Left colon (tissue), 2 donors: Measurements from ENCODE around the gene TOMT. TPM values are rescaled to one million over a fixed set of nuclear protein-coding genes. Genes with fewer than 3 reads are reported as not detected.

ENCODE experiments used
- ATAC-seq: fragments of 200-7000 bp; cut with Tn5 transposase; one replicate; pipeline ENCODE4 v1.9.1; 2020; ENCODE audit warnings: mild to moderate bottlenecking, moderate library complexity
- DNase-seq, 2 donors: peaks; one replicate each; pipeline ENCODE4 v3.0.0-alpha.2; 2020
- intact Hi-C, 2 donors: fragments of 100-400 bp; cut with DNase I in 1 of 2; cut with micrococcal nuclease in 1 of 2; formaldehyde crosslinking; loops; one replicate each; pipeline versions ENCODE4 v1.11.2 to v1.14.0; 2022; cut with DNase I, micrococcal nuclease
- long read RNA-seq: library from polyadenylated mRNA; unstranded; transcript quantifications from one replicate; pipeline ENCODE4 v2.0.0, GENCODE V29; 2021
- total RNA-seq, 2 donors: library from RNA; stranded (reverse); fragmentation: NEBNext Ultra II Directional; extraction: Animal tissue kit (Norgen Biotek cat#: 25700); gene quantifications; one replicate each; pipeline ENCODE4 v1.2.1, GENCODE V29; 2021
- donor health status: DM: no; HTN: no; CAD: no.
- donor health status: DM: yes; HTN: yes; CAD: no.

The TOMT gene, protein sequence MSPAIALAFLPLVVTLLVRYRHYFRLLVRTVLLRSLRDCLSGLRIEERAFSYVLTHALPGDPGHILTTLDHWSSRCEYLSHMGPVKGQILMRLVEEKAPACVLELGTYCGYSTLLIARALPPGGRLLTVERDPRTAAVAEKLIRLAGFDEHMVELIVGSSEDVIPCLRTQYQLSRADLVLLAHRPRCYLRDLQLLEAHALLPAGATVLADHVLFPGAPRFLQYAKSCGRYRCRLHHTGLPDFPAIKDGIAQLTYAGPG
- not detected for total RNA-seq
- long read RNA-seq, result 0 reads

DNA sequence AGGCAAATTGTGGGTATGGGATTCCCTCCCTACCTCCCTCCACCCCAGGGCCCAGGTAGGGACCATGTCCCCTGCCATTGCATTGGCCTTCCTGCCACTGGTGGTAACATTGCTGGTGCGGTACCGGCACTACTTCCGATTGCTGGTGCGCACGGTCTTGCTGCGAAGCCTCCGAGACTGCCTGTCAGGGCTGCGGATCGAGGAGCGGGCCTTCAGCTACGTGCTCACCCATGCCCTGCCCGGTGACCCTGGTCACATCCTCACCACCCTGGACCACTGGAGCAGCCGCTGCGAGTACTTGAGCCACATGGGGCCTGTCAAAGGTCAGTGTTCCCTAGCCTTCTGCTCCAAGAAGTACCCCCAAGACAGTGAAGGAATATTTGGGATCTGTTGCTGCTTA, at the start of gene TOMT:
Gene TOMT, plus strand, starts transcription at position 37 of the 400 bp plus-strand sequence. Its CDS starts 28 bp downstream, at position 65.
- DNase-seq (no peak), ATAC-seq (no peak)
- intact Hi-C loops, result no loop called here

DNA sequence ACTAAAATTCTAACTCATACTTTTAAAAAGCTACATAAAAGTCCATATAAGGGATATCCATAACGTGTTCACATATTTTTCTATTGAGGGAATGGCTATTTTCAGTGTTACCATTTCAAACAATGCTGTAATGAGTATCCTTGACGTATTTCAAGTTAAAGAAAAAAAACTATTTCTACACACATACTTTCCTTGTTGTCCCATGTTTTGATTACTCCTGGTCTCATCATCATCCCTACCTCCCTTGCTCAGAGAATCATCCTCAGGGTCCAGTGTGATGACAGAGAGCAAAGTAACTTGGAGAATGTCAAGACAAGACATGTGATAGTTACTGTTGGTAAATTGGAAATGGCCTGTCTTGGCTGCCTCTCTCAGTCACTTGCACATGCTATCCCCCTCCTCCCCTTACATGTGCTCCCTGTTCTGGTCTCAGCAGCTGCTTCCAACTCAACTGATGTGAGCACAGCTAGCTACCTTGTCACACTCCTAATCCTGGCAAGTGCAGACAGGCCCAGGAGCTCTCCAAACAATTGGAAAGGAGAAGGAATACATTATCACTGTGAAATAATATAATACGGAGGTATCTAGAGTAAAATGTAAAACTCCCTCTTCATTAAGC, 47.2 kb upstream of the TOMT start:
- DNase-seq, result no peak
- intact Hi-C loops, result no loop called here
- ATAC-seq, result no peak

DNA sequence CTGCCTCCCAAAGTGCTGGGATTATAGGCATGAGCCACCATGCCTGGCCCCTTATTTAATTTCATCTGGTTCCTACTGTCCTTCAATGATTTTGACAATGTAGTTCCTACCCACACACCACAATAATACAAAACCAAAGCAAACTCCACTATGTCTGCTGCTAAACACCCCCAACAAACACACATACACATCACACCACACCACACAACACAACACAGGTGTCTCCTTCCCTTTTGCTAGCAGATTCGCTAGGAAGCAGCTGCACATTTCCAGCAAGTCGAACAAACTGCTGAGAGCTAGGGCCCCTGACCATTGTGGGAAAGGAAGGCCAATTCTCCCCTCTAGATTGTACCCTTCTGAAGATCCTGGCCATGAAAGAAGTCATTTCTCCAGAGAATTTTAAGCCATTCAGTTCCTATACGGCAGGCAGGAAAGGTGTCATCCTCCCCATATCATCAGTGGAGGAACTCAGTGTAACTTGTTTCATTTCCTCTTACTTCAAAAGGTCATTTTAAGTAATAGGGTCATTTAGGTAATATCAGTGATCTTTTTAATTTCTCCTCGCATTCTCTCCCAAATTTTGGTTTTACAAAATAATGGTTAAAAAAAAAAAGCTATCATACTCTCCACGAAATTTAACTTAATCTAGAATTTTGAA, 43.9 kb upstream of the TOMT start:
- ATAC-seq (no peak), DNase-seq (no peak)
- intact Hi-C loops, result no loop called here

DNA sequence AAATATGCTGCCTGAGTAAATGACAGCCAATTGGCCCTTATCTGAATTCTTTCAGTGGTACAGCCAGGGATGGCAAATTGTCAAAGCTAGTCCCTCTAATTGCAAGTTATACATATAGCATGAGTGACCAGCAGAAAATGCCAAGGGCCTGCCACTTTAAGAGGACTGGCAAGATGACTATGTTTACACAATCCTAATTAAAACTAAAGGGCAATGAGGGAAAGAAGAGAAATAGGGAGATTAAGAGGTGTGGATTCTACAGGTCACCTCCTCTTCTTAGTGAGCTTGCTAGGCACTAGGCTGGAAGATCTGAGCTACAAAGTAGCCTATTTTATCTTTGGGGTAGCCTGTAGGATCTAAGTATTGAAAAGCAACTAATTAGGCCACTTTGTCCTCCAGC, 38.9 kb upstream of the TOMT start:
- DNase-seq (no peak), ATAC-seq (peak; percentile 77)
- intact Hi-C loops, result no loop called here

DNA sequence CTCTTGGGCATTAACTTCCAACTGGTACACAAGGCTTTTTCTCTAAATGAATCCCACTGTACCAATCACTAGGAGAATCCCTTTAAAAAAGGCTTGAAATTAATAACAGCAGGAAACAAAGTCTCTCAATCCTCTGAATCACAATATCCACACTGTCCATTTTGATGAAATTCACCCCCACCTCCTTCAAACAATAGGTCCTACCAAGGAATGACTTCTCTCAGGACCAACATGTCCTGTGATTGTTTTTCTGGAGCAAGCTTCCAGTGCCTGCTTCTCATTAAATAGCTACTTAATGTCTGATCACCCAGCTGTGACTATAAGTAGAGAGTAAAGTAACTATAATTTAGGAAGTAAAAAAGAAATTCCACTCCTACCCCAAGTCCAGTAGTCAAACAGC, 38.5 kb upstream of the TOMT start:
- intact Hi-C loops, result no loop called here
- ATAC-seq, result no peak

DNA sequence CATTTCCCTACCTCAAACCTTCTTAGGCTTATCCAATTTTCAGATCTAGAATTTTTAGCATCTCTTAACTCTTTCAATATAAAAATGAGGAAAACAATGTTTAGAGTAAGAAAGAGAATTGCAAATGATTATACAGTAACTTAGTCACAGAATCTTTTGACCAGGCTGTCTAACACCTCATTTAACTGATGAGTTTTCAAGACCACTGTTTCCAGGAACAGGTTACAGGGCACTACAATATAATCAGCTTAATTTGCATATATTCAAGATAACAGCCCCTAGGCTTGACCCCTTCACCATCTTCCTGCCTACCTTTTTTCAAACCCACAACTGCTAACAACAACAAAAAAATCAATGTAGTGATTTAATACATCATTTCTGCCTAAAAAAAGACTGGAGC, 38.0 kb upstream of the TOMT start:
- no peak for DNase-seq
- ATAC-seq, result no peak
- intact Hi-C loops, result no loop called here

More for the DNA sequence above, 38.5 kb upstream of the TOMT start:
- no peak for DNase-seq

DNA sequence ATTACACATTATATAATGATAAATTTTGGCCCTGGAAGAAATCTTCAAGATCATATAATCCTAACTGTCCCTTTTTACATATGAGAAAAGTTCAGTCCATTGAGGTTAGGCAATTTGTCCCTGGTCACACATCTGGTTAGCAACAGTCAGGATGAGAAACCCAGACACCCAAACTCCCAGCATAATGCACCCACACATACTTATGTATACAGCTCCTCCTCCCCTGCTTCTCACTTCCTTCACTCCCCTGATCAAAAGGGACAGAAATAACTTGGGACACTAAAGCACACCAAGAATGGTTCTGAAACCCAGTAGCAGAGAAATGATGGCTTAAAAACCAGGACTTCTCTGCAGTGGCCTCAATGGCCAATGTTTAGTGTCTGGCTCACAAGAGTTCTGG, 36.5 kb upstream of the TOMT start:
- peak; percentile 19 for ATAC-seq
- intact Hi-C loops, result no loop called here

DNA sequence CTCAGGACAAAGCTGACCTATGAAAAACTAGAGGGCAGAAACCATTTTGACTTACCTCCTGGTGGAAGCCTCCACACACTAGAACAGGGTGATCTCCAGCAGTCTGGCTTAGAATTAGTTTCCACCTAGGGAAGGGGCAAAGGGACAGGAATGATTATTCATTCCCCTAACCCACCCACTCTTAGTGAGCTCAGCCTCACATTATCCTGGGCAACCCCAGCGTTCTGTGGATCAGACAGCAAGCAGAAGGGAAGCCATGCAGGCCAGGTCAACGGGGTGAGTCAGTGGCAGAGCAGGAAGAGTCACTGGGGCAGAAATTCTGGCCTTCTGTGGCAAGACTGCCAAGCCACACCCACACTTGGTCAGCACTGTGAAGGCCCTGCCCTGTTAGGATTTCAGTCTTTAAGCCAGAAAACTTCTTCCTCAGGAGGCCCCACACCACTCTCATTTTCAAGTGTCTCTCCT, 35.9 kb upstream of the TOMT start:
- intact Hi-C loops, result no loop called here
- peak; percentile 81 to 85 for DNase-seq
- ATAC-seq, result peak; percentile 92

More for the DNA sequence above, 36.5 kb upstream of the TOMT start:
- DNase-seq, result no peak

DNA sequence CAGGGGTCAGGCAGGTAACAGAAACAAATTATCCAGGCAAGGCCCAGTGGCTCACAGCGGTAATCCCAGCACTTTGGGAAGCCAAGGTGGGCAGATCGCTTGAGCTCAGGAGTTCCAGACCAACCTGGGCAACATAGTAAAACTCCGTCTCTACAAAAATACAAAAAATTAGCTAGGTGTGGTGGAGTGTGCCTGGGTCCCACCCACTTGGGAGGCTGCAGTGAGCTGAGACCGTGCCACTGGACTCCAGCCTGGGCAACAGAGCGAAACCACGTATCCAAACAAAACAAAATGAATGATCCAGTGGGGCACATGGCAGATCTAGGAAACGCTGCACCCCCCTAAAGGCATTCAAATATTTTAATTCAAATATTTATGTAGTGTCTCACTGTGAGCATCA, 35.2 kb upstream of the TOMT start:
- no peak for DNase-seq
- intact Hi-C loops, result no loop called here
- ATAC-seq, result no peak

DNA sequence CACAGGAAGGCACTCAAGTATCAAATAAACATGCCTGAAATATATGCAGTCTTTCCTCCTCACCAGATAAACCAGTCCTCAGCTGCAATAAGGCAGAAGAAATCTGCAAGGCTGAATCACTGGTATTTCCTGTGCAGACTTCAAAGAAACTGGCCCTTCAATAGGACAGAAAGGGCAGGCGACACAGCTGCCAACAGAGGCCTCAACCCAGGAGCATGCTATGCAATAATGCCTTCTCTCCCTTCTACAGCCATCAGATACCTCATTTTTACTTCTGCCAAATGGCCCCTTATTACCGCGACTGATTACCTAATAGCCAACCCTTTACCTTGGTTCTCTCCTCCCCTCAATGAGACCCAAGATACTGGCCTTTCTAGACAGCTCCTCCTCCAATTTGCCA, 33.4 kb upstream of the TOMT start:
- intact Hi-C loops, result no loop called here
- ATAC-seq (peak; percentile 42), DNase-seq (no peak)

DNA sequence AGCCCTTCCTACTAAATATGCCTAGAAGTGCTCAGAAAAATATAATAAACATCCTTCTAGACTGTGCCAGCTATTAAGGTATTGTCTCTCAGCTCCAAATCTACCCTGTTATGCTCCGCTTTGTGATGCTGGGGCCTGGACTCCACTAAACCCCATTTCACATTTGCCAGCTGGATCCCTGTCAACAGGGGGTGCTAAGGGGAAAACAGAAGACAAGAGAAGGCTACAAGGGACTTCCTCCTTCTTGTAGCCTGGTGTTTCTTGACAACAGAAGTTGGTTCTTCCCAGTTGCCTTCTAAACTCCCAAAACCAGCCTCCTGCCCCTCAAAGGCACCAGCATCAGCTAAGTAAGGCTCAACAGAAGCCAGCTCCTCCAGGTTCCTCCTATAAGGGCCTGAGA, 30.6 kb upstream of the TOMT start:
- intact Hi-C loops, result no loop called here
- no peak for DNase-seq
- ATAC-seq, result no peak

DNA sequence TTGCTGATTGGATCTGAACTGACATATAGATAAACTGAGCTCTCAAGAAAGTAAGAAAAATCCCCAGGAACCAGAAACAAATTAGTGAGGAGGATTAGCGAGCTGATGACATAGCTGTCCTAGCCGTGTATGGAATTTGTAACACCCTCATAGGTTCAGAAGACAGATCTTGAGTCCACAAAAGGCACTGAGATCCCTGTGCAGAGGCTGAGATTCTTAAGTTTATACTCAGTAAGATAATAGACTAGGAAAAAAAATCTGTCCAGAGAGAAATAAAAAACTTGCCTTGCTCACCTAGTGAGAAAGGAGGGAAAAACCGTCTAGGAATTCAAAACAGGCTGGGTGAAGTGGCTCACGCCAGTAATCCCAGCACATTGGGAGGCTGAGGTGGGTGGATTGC, 30.0 kb upstream of the TOMT start:
- no peak for ATAC-seq
- DNase-seq, result no peak
- intact Hi-C loops, result no loop called here

DNA sequence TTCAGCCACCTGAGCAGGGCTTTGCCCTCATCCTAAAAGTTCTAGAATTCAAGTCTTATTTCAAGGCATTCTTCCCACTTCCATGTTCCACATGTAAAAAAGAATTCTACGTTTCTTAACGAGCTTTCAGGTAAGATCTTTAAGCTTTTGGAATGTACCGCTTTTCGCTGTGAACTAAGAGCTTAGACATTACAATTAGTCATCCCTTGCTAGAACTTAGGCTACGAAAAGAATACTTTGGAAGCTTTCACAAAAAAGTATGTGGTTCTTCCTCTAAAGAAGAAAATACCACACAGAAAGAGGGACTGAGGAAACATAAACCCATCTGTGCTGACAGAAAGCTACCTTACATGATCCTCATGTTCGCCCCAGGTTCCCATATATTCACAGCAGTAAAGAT, 27.2 kb upstream of the TOMT start:
- ATAC-seq (no peak), DNase-seq (no peak)
- intact Hi-C loops, result no loop called here

DNA sequence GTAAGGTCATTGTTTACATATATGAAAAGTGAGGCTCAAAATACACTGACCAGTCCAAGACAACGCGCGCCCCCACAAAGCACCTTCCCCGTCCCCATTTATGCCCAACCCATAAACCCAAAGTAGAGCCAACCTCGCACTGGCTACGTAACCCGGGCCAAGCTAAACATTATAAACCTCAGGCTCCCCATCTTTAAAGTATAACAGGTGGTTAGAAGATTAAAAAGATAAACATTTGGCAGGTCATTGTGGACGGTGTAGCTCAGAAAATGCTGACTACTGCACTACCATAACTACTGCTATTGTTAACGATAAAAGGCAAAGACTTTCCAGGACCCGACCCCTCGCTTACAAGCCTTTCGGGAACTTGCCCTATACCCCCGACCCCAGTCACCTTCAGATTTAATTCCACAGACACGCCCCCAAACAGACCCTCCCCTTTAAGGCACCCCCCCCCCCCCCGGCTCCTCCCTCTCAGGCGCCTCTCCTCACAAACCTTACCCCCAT, 25.9 kb upstream of the TOMT start:
- peak in 1 of 2 donors; percentile 53 for DNase-seq
- ATAC-seq, result peak; percentile 46
- intact Hi-C loops, result loop anchor here in 1 of 2 donors (1.0 kb wide), 1 partner anchor 41 kb away; no protein-coding TSS in a partner anchor

DNA sequence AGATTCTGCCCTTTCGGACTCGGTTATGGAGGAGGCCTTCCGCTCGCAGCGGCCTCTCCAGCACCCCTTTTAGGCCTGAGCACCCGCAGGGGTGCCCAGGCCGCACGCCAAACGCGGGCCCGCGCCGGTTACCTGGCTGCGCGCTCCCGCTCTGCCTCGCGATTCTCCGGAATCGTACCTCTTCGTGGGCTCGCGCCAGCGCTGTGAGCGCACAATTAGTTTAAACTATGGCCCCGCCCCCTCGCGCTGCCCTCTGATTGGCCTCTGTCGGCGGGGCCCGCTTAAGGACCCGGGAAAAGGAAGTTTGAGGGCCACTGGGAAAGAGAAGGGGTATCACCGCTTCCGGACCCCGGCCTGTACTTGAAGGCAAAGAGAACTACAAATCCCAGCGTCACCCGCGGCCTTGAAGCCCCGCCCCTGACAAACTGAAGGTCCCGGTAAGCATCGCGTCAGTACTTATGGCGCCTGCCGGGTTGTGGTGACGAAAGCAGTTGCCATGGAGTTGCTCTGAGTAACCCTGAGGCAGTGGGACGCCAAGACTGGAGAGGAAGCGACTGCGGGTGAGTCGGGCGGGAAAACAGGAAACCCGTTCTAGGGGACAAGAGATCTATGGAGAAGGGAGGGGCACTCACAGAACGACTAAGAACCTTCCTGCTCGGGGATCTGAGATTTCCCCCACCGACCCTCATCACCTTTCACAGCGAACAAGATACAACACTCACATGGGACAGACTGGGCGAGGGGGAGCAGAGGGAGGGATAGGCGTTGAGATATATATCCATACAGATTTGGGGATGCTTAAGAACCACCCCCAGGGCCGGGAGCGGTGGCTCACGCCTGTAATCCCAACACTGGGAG, 25.2 kb upstream of the TOMT start, which contains the start of the genes LRRC51 and NUMA1:
Gene LRRC51, plus strand, starts transcription at position 525 of the 858 bp plus-strand sequence. CDS start 8,234 bp downstream, outside the sequence.
Gene NUMA1, minus strand, starts transcription at position 217 of the 858 bp plus-strand sequence. CDS start 44,599 bp downstream, outside the sequence.
- peak; percentile 99 to 100 for DNase-seq
- intact Hi-C loops, result loop anchor here in 1 of 2 donors (1.0 kb wide), 1 partner anchor 41 kb away; no protein-coding TSS in a partner anchor
- peak; percentile 84 for ATAC-seq

DNA sequence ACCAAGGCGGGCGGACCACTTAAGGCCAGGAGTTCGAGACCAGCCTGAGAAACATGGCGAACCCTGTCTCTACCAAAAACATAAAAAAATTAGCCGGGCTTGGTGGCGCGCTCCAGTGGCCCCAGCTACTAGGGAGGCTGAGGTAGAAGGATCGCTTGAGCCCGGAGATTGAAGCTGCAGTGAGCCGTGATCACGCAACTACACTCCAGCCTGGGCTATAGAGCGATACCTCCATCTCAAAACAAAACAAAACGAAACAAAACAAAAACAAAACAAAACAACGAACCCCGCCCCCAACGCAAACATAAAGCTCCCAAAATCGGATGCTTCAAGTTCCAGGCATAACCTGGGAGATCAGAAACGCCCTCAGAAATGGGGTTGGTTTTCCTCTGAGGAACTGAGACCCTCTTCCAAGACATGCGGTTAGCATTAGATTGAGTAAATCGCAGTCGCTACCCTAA, 24.5 kb upstream of the TOMT start:
- ATAC-seq (no peak), DNase-seq (peak in 1 of 2 donors; percentile 28)
- intact Hi-C loops, result no loop called here

DNA sequence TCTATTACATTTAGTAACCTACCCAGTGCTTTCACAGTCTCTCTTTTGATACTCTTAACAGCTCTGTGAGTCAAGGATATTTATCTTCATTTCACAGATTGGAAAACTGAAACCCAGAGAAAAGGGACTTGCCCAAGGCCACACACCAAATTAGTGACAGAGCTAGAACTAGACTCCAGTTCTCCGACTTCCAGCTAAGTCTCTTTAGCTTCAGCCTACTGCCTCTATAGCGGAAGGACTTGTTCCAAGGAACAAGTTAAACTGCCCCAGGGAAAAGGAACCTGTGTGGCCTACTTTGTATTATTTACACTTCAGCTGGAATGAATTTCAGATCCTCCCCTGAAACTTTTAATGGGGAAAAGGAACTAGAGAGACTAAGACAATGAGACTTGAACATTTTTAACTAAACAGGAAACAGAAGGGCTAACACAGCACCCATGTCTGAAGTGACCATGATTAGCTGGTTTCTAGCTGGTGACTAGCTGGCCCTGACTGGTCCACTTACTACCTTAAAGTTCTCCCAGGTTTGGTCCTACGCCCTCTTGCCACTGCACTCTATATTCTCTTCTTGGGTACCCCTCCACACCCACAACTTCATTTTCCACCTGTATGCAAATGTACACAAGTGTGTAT, 23.8 kb upstream of the TOMT start:
- intact Hi-C loops, result no loop called here
- DNase-seq (no peak), ATAC-seq (no peak)

DNA sequence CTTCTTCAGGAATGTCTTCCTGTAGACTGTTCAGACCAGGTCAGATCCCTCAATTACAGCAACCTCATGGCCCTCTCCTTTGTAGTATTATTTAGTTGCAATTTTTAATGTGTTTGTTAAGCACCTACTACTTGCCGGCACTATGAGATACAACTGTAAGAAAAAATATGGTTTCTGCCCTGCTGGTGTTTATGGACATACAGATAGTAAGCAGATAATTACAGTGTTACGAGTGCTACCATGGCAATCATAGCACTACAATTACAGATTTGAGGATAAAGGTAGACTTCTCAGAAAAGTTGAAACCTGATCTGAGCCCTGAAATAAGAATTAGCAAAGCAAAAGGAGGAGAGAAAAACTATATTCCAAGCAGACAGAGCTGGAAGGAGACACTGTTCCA, 22.3 kb upstream of the TOMT start:
- intact Hi-C loops, result no loop called here
- DNase-seq (no peak), ATAC-seq (no peak)
